Retinal pigment epithelial cell (primary cell): ENCODE data around the gene FRMD4A.

Source experiments
- DNase-seq: peaks from one replicate; pipeline ENCODE4 v3.0.0-alpha.2; 2010; ENCODE audit warnings: low read depth
- H3K4me3 ChIP-seq: 2 replicates; pipeline ENCODE4 v1.5.1; 2011; ENCODE audit warnings: mild to moderate bottlenecking, low read length, control low read depth, moderate library complexity
- CTCF ChIP-seq: conservative IDR thresholded peaks from 2 replicates; pipeline ENCODE4 v1.5.1; 2011; ENCODE audit warnings: low read depth, low read length, control low read depth, inconsistent platforms

FRMD4A gene

GRCh38 chr10:14022052-14022451 is 308.7 kb downstream of the FRMD4A start:
- no peak for TF ChIP-seq CTCF
- H3K4me3 ChIP-seq = no peak overlapping the region
- no peak for DNase-seq

GRCh38 chr10:14020037-14020664 is 310.6 kb downstream of the FRMD4A start:
- DNase-seq = no peak
- TF ChIP-seq CTCF = no peak
- H3K4me3 ChIP-seq = no peak overlapping the region

GRCh38 chr10:14017467-14017866 is 313.3 kb downstream of the FRMD4A start:
- no peak for DNase-seq
- TF ChIP-seq CTCF = no peak
- no peak overlapping the region for H3K4me3 ChIP-seq

GRCh38 chr10:14016931-14017333 is 313.8 kb downstream of the FRMD4A start:
- no peak for DNase-seq
- no peak for TF ChIP-seq CTCF
- no peak overlapping the region for H3K4me3 ChIP-seq

- no peak overlapping the region for H3K4me3 ChIP-seq
- TF ChIP-seq CTCF = no peak
- DNase-seq = no peak
Measured at GRCh38 chr10:14016011-14016536, 314.6 kb downstream of the FRMD4A start.

GRCh38 chr10:14014423-14014822 is 316.3 kb downstream of the FRMD4A start:
- DNase-seq = no peak
- TF ChIP-seq CTCF = no peak

More at GRCh38 chr10:14014423-14014822, 316.3 kb downstream of the FRMD4A start:
- H3K4me3 ChIP-seq = no peak overlapping the region
